NCI-H460 (cell line): ENCODE measurements around the gene GRPEL2. TPM values are rescaled to one million over a fixed set of nuclear protein-coding genes. Genes with fewer than 3 reads are reported as not detected.

Experiments
- DNase-seq: peaks from one replicate; pipeline ENCODE4 v3.0.0-alpha.2; 2016; ENCODE audit warnings: low read depth; ENCODE audit errors: extremely low read depth
- total RNA-seq: library from RNA; depleted of rRNA; stranded (reverse); fragments of >200 nt; shearing (Covaris generic); gene quantifications from 2 replicates; pipeline ENCODE4 v1.2.3, GENCODE V29; 2014

Gene GRPEL2
- total RNA-seq, 1 experiment from 2014 or later = 92.3 TPM

DNA sequence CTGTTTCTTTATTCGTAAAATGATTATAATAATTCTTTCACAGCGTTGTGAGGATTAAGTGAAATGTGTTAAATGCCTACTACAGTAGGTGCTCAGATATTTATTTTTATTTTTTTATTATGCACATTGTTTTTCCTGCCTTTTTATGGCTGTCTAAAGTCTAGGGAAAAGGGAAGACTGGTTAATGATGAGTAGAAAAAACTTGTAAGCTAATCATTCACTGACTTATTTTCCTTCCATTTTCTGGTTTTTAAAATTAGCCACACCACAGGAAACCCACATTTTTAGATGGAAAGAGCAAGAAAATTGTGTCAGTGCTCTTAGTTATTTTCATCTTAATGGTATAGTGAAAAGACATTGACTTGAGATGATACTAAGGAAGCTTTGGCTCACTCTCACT is 8.6 kb downstream of the GRPEL2 start:
- no peak for DNase-seq

GRCh38 chr5:149355688-149356087 is 10.4 kb downstream of the GRPEL2 start:
- DNase-seq = no peak

DNA sequence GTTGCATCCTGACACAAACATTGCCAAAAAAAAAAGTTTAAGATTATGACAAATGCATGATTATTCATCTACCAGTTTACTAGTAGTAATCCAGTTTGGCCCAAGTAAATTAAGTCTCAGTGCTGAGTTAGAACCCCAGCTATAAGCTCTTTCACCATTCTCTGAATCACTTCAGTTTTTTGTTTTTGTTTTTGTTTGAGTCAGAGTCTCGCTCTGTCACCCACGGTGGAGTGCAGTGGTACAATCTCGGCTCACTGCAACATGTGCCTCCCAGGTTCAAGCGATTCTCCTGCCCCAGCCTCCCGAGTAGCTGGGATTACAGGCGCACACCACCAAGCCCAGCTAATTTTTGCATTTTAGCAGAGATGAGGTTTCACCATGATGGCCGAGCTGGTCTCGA is 11.1 kb downstream of the GRPEL2 start:
- no peak for DNase-seq

DNA sequence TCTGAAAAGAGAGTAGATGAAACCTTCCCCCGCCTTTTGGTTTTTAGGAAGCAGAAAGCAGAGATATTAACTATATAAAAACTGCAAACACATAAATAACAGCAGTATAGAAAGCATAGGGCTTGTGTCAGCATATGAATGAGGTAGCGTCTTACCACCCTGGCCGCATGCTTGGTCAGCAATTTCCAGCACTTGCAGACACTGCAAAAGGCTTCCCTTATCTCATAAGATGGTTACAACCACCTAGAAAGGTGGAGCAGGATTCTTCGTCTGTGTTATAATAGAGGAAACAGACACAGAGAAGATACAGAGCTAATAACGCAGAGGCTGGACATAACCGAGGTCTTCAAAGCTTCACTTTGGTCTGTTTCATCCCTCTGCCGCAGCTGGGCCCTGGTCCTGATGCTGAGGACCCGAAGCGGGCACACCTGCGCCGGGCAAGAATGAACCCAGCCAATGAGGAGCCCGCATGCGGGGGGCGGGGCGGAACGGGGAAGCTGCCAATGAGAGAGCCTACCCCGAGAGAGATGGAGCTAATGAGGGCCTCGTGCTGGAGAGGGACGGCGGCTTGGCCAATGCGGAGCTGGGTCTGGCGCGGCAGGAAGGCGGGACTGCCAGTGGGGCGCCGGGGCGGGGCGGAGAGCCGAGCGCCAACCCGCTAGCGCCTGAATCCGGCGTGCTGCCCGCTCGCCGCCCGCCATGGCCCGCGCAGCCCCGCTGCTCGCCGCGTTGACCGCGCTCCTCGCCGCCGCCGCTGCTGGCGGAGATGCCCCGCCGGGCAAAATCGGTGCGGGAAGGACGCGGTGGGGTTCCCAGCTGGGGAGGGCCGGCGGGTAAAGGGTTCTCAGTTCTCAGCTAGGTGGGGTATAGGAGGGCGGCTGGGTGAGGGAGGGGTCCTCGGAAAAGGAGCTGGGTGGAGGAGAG is 12.3 kb downstream of the GRPEL2 start, which contains the start of gene PCYOX1L:
TSS of gene PCYOX1L (plus strand) at position 677 of the 924 bp plus-strand sequence. CDS start at position 700, 23 bp downstream.
- DNase-seq = peak; percentile 95

GRCh38 chr5:149358294-149358651 is 13.0 kb downstream of the GRPEL2 start:
- no peak for DNase-seq

DNA sequence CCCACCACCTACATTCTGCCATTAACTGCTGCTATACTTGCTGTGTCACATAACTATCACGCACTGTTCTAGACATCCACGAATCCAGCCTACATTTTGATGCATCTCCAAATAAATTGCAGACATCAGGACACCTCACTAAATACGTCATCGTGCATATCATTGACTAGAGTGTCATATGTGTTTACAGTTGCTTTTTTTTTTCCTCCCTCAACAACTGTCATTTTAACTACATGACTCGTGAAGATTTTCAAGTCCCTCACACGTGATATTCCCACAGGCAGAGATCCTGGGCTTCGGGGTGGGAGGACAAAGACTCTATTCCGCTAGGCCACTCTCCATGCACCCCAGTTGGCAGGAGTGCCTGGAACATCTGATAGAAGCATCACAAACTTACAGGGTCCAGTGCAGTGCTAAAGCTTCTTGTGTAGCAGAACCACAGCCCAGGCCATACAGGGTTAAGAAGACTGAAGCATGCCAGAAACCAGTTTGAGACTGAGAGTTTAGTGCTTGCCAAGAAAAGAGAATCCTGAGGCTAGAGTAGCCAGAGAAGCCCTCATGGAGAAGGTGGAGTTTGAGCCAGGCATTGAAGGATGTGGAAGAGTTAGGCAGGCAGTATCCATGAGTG is 13.7 kb downstream of the GRPEL2 start:
- no peak for DNase-seq

GRCh38 chr5:149360272-149360671 is 15.0 kb downstream of the GRPEL2 start:
- DNase-seq = no peak

- no peak for DNase-seq
Observed at GRCh38 chr5:149362541-149362940, 17.2 kb downstream of the GRPEL2 start.

GRCh38 chr5:149363358-149363757 is 18.1 kb downstream of the GRPEL2 start:
- DNase-seq = no peak

DNA sequence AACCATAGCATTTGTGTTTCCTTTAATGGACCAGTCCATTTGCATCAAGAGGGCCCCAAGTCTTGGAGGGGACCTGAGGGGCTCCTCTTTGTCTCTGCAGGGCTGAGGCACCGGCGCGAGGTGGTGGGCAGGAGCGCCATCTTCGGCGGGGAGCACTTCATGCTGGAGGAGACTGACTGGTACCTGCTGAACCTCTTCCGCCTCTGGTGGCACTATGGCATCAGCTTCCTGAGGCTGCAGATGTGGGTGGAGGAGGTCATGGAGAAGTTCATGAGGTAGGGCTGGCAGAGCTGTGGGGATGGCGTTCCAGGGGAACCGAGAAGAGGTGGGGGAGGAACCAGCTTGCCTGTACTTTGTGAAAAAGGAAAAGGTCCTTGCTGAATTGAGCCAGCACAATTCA is 18.6 kb downstream of the GRPEL2 start:
- DNase-seq = no peak

DNA sequence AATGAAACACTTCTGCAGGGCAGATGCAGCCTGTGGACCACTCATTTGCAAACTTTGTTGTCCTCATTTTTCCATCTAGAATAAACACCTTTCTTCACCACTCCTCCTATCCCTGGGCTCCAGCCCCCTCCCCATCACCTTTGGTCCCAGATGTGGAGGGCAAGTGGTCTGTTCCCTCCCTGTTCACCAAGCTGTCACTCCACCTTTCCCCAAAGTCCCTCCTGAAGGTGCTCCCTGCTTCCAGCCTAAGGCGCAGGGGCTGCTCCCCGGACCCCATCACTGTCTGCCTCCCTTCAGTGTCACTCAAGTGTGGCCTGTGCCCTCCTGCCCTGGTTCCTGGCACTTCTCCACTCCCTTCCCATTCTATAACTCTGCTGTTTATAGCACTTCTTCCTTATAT is 19.4 kb downstream of the GRPEL2 start:
- DNase-seq = no peak

- no peak for DNase-seq
Observed at GRCh38 chr5:149365418-149365817, 20.1 kb downstream of the GRPEL2 start.

DNA sequence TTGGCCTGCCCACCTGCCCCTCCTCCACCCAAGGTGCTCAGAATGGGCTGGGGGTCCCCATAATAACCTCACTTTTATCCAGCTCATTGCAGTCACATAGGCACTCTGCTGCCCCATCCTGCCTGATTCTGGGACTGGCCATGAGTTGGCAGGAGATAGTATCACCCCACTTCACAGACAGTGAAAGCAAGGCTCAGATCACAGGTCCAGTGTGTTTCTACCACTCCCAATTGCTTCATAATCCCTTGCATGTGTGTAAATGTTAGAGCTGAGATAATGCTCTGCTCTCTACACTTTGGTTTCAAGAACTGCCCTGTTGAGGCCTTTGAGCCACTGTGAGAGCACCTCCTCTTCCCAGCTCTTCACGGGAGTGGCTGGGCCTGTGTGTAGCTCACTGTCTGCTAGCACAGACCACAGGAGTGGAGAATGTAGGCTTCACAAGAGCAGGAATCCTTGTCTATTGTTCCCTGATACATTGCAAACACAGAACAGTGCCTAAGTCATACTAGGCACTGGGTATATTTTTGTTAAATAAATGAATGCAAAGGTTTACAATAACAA is 20.9 kb downstream of the GRPEL2 start:
- DNase-seq = no peak

- DNase-seq = peak; percentile 76
Observed at GRCh38 chr5:149367249-149367971, 22.1 kb downstream of the GRPEL2 start.

- no peak for DNase-seq
Observed at GRCh38 chr5:149367972-149368645, 22.8 kb downstream of the GRPEL2 start.

DNA sequence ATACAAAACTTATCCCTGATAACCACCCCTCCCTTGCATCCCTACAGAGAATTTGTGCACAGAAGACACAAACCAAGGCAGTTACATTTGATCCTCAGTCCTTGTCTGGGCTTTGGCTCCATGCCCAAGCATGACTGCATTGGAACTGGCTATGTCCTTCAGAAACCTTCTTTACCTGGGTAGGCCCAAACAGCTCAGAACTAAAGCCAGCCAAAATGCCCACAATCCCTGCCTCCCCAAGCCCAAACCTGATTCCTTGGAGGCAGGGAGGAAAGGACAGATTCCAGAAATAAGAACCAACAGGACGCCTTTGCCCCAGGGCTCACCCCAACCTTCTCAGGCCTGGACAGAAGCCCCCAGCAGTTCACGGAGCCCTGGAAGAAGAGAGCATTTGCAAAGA is 25.6 kb downstream of the GRPEL2 start:
- DNase-seq = no peak

DNA sequence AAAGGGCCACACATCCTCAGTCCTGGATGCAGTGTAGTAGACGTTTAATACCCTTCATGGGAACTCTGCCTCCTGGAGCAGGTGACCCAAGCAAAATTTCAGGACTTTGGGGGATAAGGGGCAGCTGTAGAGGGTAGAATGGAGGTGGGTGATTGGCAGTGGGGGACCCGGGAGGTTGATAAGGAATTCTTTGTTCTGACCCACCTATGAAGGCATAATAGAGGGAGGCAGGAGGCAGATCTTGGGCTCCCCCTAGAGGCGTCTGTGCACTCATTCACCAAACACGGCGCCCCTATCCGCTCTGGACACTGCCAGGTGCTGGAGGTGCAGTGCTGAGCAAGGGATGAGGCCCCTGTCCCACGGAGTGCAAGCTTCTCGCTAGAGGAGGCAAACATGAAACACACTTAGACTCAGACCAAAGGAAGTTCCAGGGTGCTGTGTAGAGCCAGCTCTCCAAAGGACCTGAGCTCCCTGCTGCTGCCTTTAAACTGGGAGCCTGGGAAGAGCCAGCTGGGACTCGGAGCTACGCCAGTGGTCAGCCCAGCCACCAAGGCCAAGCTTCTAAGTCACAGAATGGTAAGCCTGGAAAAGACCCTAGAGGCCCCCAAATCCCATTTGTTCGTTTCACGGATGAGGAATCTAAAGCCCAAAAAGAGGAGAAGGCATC is 26.1 kb downstream of the GRPEL2 start:
- DNase-seq = peak; percentile 69

DNA sequence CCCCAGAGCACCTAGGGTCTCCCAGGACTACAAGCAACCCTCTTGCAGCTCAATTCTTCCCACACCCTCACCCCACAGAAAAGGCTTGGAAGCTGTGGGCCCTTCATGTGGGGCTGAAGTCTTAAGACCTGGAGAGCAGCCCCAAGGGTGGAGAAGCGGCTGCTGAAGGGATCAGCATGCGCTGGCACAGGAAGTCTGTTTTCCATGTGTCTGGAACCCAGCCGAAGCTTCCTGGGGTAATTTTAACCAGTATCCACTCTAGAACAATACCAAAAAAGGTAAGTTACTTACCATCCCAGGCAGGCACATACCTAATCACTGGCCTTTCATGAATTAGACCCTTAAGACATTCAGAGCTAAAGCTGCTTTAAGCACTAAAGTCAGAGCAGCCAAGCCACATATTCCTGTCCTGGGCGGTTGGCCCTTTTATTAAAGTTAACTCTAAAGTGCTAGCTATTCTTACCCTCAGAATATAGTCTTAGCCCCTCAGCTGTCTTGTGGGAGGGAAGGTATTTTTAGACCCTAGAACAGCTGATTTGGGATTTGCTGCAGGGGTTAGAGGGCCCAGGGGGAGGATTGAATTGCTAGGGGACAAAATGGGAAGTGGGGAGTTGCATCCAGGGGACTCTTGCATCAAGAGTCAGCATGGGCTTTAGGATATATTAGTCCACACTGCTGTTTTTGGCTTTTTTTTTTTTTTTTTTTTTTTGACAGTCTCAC is 26.9 kb downstream of the GRPEL2 start:
- DNase-seq = no peak

DNA sequence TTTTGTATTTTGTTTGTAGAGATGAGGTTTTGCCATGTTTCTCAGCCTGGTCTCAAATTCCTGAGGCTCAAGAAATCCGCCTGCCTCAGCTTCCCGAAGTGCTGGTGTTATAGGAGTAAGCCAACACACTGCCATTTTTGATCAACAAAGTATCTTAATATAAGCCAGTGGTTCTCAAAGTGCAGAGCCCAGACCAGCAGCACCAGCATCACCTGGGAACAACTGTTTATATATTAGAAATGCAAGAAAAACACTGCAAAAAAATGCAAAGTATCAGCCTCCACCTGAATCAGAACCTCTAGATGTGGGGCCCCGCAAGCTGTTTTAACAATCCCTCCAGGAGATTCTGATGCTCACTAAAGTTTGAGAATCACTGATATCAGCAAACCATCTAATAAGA is 27.6 kb downstream of the GRPEL2 start:
- no peak for DNase-seq
